Gastroesophageal sphincter (tissue), 3 donors: ENCODE data around the gene MIXL1.
"Not testable (repeated sequence)": the region's sequence is repeated elsewhere in the genome, so short reads cannot be mapped to it uniquely, and the experiment has no call there.

Experiments
- CTCF ChIP-seq, 4 experiments: fragments of 200-600 bp in 2 of 4; fragments of 450-650 bp in 2 of 4; sonication (generic) in 1 of 4; IDR thresholded peaks; one replicate each; pipeline ENCODE4 v1.5.1; 2017 to 2019; ENCODE audit warnings: antibody characterized with exemption in 4 of 4, mild to moderate bottlenecking in 2 of 4, moderate library complexity in 2 of 4
- POLR2A ChIP-seq, 2 donors: fragments of 450-650 bp; IDR thresholded peaks; one replicate each; pipeline ENCODE4 v1.6.1; 2017; ENCODE audit warnings: antibody characterized with exemption in 2 of 2, mild to moderate bottlenecking in 2 of 2, moderate library complexity in 1 of 2

GRCh38 chr1:226272233-226272902 is 48.9 kb downstream of the MIXL1 start:
- TF ChIP-seq POLR2A, CTCF (IDR thresholded peaks at IDR 0.05): not testable (repeated sequence)
